Uterus (tissue), 4 donors: ENCODE results near the gene AGBL1. TPM values are rescaled to one million over a fixed set of nuclear protein-coding genes. Genes with fewer than 3 reads are reported as not detected.

ENCODE experiments used
- DNase-seq, 2 donors: peaks; one replicate each; pipeline ENCODE4 v3.0.0-alpha.2; 2019 to 2020
- H3K27ac ChIP-seq, 2 donors: fragments of 200-600 bp; sonication (generic); 1 replicate in 1 of 2; 2 replicates in 1 of 2; pipeline ENCODE4 v1.5.1; 2016 to 2018
- H3K27me3 ChIP-seq, 2 donors: fragments of 200-600 bp; sonication (generic); one replicate each; pipeline ENCODE4 v1.5.1; 2018 to 2019; ENCODE audit warnings: control low read depth in 1 of 2
- H3K36me3 ChIP-seq, 2 donors: fragments of 200-600 bp; sonication (generic); one replicate each; pipeline ENCODE4 v1.5.1; 2019; ENCODE audit warnings: control low read depth in 1 of 2
- H3K4me1 ChIP-seq, 2 donors: fragments of 200-600 bp; sonication (generic); one replicate each; pipeline ENCODE4 v1.5.1; 2018 to 2019; ENCODE audit warnings: control low read depth in 1 of 2
- H3K4me3 ChIP-seq, 2 donors: fragments of 200-600 bp; sonication (generic); 1 replicate in 1 of 2; 2 replicates in 1 of 2; pipeline ENCODE4 v1.5.1; 2018 to 2019; ENCODE audit warnings: mild to moderate bottlenecking in 1 of 2
- H3K9me3 ChIP-seq, 2 donors: fragments of 200-600 bp; sonication (generic); one replicate each; pipeline ENCODE4 v1.5.1; 2019; ENCODE audit warnings: control low read depth in 1 of 2
- POLR2A ChIP-seq, 2 donors: fragments of 450-650 bp; IDR thresholded peaks; one replicate each; pipeline ENCODE4 v1.6.1; 2016; ENCODE audit warnings: antibody characterized with exemption in 2 of 2, mild to moderate bottlenecking in 1 of 2, moderate library complexity in 1 of 2
- intact Hi-C: fragments of 100-400 bp; cut with DNase I; formaldehyde crosslinking; loops from one replicate; pipeline ENCODE4 v1.15.1; 2023; ENCODE audit warnings: low total_unique reads
- total RNA-seq, 4 donors: library from RNA; depleted of rRNA in 3 of 4; stranded (reverse); fragments of >200 nt in 3 of 4; gene quantifications; one replicate each; pipeline versions ENCODE4 v1.1.0 to v1.2.4, GENCODE V29; 2014 to 2023
- TF ChIP-seq, protein P1 (sequence below), 4 experiments: fragments of 200-600 bp in 2 of 4; fragments of 450-650 bp in 2 of 4; sonication (generic) in 2 of 4; IDR thresholded peaks; one replicate each; pipeline ENCODE4 v1.5.1; 2016 to 2019; ENCODE audit warnings: antibody characterized with exemption in 4 of 4, mild to moderate bottlenecking in 2 of 4, moderate library complexity in 1 of 4
- donor health status: DM: yes; HTN: yes; CAD: no.

Gene AGBL1
- total RNA-seq, 4 donors from 2014 or later: 0.07 TPM; not detected in 3

DNA sequence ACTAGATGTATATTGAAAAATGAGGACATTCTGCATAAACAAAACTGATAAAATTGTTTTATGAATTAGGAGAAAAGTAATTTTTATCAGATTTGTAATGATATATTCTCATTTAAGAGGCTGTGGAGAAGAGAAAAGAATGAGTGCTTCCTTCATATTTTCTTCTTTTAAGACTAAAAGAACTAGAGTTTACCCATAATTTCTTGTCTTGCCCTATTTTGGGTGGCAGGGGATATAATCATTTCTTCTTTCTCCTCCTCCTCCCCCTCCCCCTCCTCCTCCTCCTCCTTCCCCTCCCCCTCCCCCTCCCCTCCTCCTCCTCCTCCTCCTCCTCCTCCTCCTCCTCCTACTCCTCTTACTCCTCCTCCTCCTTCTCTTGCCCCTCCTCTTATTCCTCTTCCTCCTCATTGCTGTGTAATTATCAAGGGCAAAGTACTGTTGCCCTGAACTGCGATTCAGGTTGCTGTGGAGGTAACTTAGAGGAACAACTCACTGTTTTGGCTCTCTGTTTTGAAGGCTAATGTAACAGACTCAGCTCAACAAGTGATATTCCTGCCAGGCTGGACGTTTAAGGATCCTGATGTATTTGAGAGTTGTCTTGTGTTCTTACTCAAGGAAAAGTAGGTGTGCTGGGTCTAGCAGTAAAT is 555.4 kb downstream of the AGBL1 start:
- no peak overlapping the region for H3K27ac ChIP-seq
- no peak for DNase-seq
- H3K4me3 ChIP-seq: no peak overlapping the region
- H3K4me1 ChIP-seq: no peaks in the 10 kb centered on the region
- no peaks in the 10 kb centered on the region for H3K9me3 ChIP-seq
- no peaks in the 10 kb centered on the region for H3K27me3 ChIP-seq
- intact Hi-C loops: no loop called here
- no peaks in the 10 kb centered on the region for H3K36me3 ChIP-seq
- TF ChIP-seq POLR2A (IDR thresholded peaks at IDR 0.05): no peak
- TF ChIP-seq, protein P1, sequence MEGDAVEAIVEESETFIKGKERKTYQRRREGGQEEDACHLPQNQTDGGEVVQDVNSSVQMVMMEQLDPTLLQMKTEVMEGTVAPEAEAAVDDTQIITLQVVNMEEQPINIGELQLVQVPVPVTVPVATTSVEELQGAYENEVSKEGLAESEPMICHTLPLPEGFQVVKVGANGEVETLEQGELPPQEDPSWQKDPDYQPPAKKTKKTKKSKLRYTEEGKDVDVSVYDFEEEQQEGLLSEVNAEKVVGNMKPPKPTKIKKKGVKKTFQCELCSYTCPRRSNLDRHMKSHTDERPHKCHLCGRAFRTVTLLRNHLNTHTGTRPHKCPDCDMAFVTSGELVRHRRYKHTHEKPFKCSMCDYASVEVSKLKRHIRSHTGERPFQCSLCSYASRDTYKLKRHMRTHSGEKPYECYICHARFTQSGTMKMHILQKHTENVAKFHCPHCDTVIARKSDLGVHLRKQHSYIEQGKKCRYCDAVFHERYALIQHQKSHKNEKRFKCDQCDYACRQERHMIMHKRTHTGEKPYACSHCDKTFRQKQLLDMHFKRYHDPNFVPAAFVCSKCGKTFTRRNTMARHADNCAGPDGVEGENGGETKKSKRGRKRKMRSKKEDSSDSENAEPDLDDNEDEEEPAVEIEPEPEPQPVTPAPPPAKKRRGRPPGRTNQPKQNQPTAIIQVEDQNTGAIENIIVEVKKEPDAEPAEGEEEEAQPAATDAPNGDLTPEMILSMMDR (IDR thresholded peaks at IDR 0.05): no peak

DNA sequence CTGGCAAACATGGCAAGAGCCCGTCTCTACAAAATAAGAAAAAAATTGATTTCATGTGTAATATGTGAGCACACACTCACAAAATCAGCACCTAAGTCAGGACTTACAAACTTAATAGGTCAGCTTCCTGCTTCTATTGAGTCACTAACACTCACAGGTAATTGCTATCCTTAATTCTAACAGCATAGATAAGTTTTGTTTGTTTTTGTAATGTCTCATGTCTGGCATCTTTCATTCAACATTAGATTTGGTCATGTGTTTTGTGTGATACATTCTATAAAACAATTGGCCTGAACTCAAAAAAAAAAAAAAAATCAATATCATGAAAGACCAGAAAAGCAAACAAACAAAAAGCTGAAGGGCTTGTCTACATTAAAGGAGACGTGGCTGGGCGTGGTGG is 564.7 kb downstream of the AGBL1 start:
- no peaks in the 10 kb centered on the region for H3K4me1 ChIP-seq
- DNase-seq: no peak
- intact Hi-C loops: no loop called here
- no peaks in the 10 kb centered on the region for H3K27me3 ChIP-seq
- no peak overlapping the region for H3K27ac ChIP-seq
- H3K36me3 ChIP-seq: no peaks in the 10 kb centered on the region
- no peak overlapping the region for H3K4me3 ChIP-seq
- H3K9me3 ChIP-seq: no peaks in the 10 kb centered on the region
- TF ChIP-seq, protein P1 (IDR thresholded peaks at IDR 0.05): no peak
- no peak for TF ChIP-seq POLR2A (IDR thresholded peaks at IDR 0.05)

DNA sequence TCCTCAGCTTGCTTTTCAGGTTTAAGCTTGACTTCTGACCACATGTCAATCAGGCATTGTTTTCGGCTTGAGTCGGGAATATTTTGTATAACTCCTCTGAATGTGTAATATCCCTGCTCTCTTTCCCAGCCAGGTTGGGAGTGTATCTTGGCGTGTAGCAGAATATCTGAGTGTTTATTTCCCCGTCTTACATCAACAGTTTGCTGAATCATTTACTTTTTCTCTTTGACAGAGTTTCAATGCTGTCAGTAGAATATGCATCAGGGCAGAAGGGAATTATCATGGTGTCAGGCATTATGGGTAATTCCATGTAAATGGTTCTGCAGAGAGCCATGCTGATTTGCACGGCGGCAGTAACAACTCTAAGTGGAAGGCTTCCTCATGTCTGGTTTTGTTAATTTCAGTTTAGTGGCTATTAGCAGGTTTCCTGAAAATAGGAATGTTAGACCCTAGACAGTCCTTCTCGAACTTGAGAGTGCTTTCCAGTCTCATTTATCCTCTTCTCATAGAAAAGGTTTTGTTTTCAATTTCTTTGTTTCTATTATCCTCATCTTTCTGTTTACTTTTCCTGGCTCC is 566.3 kb downstream of the AGBL1 start:
- intact Hi-C loops: no loop called here
- H3K4me1 ChIP-seq: no peaks in the 10 kb centered on the region
- no peak overlapping the region for H3K4me3 ChIP-seq
- no peak for TF ChIP-seq POLR2A (IDR thresholded peaks at IDR 0.05)
- TF ChIP-seq, protein P1 (IDR thresholded peaks at IDR 0.05): no peak
- H3K9me3 ChIP-seq: no peaks in the 10 kb centered on the region
- H3K27ac ChIP-seq: no peak overlapping the region
- H3K27me3 ChIP-seq: no peaks in the 10 kb centered on the region
- DNase-seq: no peak
- no peaks in the 10 kb centered on the region for H3K36me3 ChIP-seq

DNA sequence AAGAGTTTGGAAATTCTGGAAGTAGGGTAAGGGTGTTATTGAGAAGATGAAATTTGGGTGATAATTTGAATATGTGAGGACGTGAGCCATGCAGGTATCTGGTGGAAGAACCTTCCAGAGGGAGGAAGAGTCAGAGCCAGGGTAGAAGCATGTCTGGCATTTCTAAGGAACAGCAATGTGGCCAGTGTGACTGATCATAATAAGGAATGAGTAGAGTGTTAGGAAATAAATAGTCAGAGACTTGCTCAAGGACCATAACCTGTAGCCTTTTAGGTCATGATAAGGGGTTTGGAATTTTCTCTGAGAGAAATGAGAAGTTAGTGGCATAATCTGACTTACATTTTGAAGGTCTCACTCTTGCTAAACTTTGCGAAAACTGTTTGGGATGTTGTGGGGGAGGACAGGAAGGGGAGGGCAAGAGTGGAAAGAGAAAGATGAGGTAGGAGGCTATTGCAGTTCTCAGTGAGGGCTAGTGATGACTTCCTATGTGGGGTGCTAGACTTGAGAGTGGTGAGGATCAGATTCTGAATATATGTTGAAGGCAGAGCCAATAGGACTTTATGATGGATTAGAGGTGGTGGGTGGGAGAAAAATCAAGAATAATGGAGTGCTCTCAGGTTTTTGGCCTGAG is 568.3 kb downstream of the AGBL1 start:
- Histone ChIP-seq H3K27ac (no peak overlapping the region), H3K4me1 (no peaks in the 10 kb centered on the region), H3K36me3 (no peaks in the 10 kb centered on the region), H3K4me3 (no peak overlapping the region), H3K9me3 (no peaks in the 10 kb centered on the region), H3K27me3 (no peaks in the 10 kb centered on the region)
- no peak for DNase-seq
- intact Hi-C loops: no loop called here
- TF ChIP-seq, protein P1 (IDR thresholded peaks at IDR 0.05): no peak
- no peak for TF ChIP-seq POLR2A (IDR thresholded peaks at IDR 0.05)

DNA sequence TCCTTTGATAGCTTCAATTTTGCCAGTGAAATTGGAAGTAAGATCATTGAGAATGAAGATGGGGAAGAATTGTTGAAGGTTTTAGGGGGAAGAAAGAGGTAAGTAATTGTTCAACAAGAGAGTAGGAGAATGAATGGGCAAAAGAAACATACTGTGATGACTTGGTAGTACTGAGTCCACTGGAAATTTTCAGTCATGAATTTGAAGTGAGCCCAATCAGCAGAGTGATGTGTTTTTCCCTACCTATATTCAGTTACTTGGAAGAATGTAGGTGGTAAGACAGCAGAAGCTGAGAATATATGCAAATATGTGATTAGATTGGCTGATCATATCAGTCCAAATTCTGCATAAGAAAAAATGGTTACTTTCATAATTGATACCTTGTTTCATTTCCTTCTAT is 569.6 kb downstream of the AGBL1 start:
- no peaks in the 10 kb centered on the region for H3K9me3 ChIP-seq
- H3K4me3 ChIP-seq: no peak overlapping the region
- H3K27me3 ChIP-seq: no peaks in the 10 kb centered on the region
- no peak overlapping the region for H3K27ac ChIP-seq
- DNase-seq: no peak
- no peaks in the 10 kb centered on the region for H3K36me3 ChIP-seq
- intact Hi-C loops: no loop called here
- no peak for TF ChIP-seq POLR2A (IDR thresholded peaks at IDR 0.05)
- TF ChIP-seq, protein P1 (IDR thresholded peaks at IDR 0.05): no peak
- no peaks in the 10 kb centered on the region for H3K4me1 ChIP-seq
